ENCODE data around the gene C22orf23. TPM values are rescaled to one million over a fixed set of nuclear protein-coding genes. Genes with fewer than 3 reads are reported as not detected.

Gene C22orf23
- polyA plus RNA-seq, 1 of the 3 experiments (the other 2 are of a cell fraction), result 0.33 TPM

GRCh38 chr22:37930952-37931440 is 22.4 kb downstream of the C22orf23 start:
- POLR2A ChIA-PET, result interaction anchor here (0.9 kb wide), 1 partner anchor 26 kb away, joined by 3 read pairs; no protein-coding TSS in a partner anchor
- Histone ChIP-seq H3K9ac (no peak overlapping the region), H3K36me3 (replicated peaks in 1 of 2; ENCODE audit: control insufficient read depth in 1 of 2, insufficient read depth in 2 of 2, low read length in 1 of 2) (peaks cover 21 to 30% of the 10 kb centered on the region in 2 experiments), H2AFZ (ENCODE audit: low read depth) (no peak overlapping the region), H3F3A (replicated peaks; ENCODE audit: insufficient read depth) (peaks cover 14% of the 10 kb centered on the region), H3K27ac (ENCODE audit: low read depth in 2 of 2, low read length in 1 of 2) (no peak overlapping the region), H3K79me2 (ENCODE audit: insufficient read depth) (no peaks in the 10 kb centered on the region; the same call in 1 of the 2 replicates), H3K4me1 (ENCODE audit: control insufficient read depth in 1 of 2, insufficient read depth in 2 of 2, low read depth in 1 of 2, low read length in 1 of 2) (peaks cover 6 to 7% of the 10 kb centered on the region in 2 experiments; a peak in 3 of 4 replicates), H3K9me2 (no peaks in the 10 kb centered on the region), H3K4me3 (ENCODE audit: low read depth in 2 of 2, low read length in 1 of 2) (no peak overlapping the region), H3K27me3 (ENCODE audit: insufficient read depth) (no peaks in the 10 kb centered on the region), H4K20me1 (ENCODE audit: insufficient read depth) (peaks cover 8% of the 10 kb centered on the region; the same call in 1 of the 2 replicates), H3K4me2 (no peak overlapping the region), H3K9me3 (no peaks in the 10 kb centered on the region)
- CTCF ChIA-PET, result interaction anchor here (1.0 to 1.9 kb wide), 3 partner anchors 25 to 113 kb away, joined by 3 to 10 read pairs (median 3); partner anchors contain the start of gene MICALL1
- TF ChIP-seq FOXM1 (IDR thresholded peaks at IDR 0.05; ENCODE audit: low read depth), result no peak
- TF ChIP-seq GABPA (IDR thresholded peaks at IDR 0.05; ENCODE audit: low read depth), result no peak
- no peak for TF ChIP-seq NRF1 (IDR thresholded peaks at IDR 0.05; ENCODE audit: low read depth, low read length)
- no peak for TF ChIP-seq EZH2phosphoT487 (IDR thresholded peaks at IDR 0.05; ENCODE audit: borderline replicate concordance, low read depth)
- TF ChIP-seq ELF1 (IDR thresholded peaks at IDR 0.05), result no peak
- TF ChIP-seq NFIC (IDR thresholded peaks at IDR 0.05; ENCODE audit: borderline replicate concordance), result no peak
- no peak for TF ChIP-seq MAX (IDR thresholded peaks at IDR 0.05; ENCODE audit: low read depth)
- TF ChIP-seq USF1 (IDR thresholded peaks at IDR 0.05; ENCODE audit: borderline replicate concordance, low read depth), result no peak
- TF ChIP-seq YY1 (IDR thresholded peaks at IDR 0.05; ENCODE audit: low read depth), result no peak
- TF ChIP-seq SMC3 (IDR thresholded peaks at IDR 0.05; ENCODE audit: low read depth, low read length), result no peak
- TF ChIP-seq CTCF (IDR thresholded peaks at IDR 0.05), result no peak
- TF ChIP-seq IRF3 (IDR thresholded peaks at IDR 0.05; ENCODE audit: low read depth, low read length), result no peak
- TF ChIP-seq EP300 (IDR thresholded peaks at IDR 0.05; ENCODE audit: borderline replicate concordance in 1 of 2, low read depth in 1 of 2, low read length in 1 of 2), result no peak
- no peak for TF ChIP-seq PBX3 (IDR thresholded peaks at IDR 0.05)
- DNase-seq, result no peak
- 75% methylated on average over 2 of the region's 2 CpGs for WGBS (ENCODE audit: low lambda C conversion rate)
